ENCODE measurements around the gene NOL9. TPM values are rescaled to one million over a fixed set of nuclear protein-coding genes. Genes with fewer than 3 reads are reported as not detected.

The NOL9 gene
- total RNA-seq, 1 donor from 2014 or later: 34.5 TPM

GRCh38 chr1:6585841-6586240, 31.5 kb upstream of the NOL9 start:
- H3K27me3 Mint-ChIP-seq (ENCODE audit: unreplicated experiment): peaks cover 9% of the 10 kb centered on the region
- H3K4me1 Mint-ChIP-seq (ENCODE audit: low read depth, unreplicated experiment): peaks cover 10% of the 10 kb centered on the region
- peaks cover 2% of the 10 kb centered on the region for H3K9me3 Mint-ChIP-seq (ENCODE audit: unreplicated experiment)
- H3K36me3 Mint-ChIP-seq (ENCODE audit: unreplicated experiment): no peaks in the 10 kb centered on the region
- no peak overlapping the region for H3K4me3 Mint-ChIP-seq (ENCODE audit: unreplicated experiment)
- DNase-seq: no peak
- no peak overlapping the region for H3K27ac Mint-ChIP-seq (ENCODE audit: unreplicated experiment)
- TF ChIP-seq CTCF (IDR thresholded peaks at IDR 0.05; ENCODE audit: partially characterized antibody, unreplicated experiment): no peak

- DNase-seq: no peak
- Mint-ChIP-seq H3K4me3 (ENCODE audit: unreplicated experiment) (peak overlapping the region; percentile 8), H3K9me3 (ENCODE audit: unreplicated experiment) (peaks cover 2% of the 10 kb centered on the region), H3K4me1 (ENCODE audit: low read depth, unreplicated experiment) (peaks cover 14% of the 10 kb centered on the region), H3K36me3 (ENCODE audit: unreplicated experiment) (no peaks in the 10 kb centered on the region), H3K27me3 (ENCODE audit: unreplicated experiment) (peaks cover 4% of the 10 kb centered on the region), H3K27ac (ENCODE audit: unreplicated experiment) (peak overlapping the region; percentile 3)
- TF ChIP-seq CTCF (IDR thresholded peaks at IDR 0.05; ENCODE audit: partially characterized antibody, unreplicated experiment): no peak
These were observed 30.9 kb upstream of the NOL9 start for GRCh38 chr1:6585081-6585722.

GRCh38 chr1:6584126-6585080, 30.1 kb upstream of the NOL9 start:
- Mint-ChIP-seq H3K36me3 (ENCODE audit: unreplicated experiment) (no peaks in the 10 kb centered on the region), H3K27me3 (ENCODE audit: unreplicated experiment) (peaks cover 4% of the 10 kb centered on the region), H3K4me3 (ENCODE audit: unreplicated experiment) (peak overlapping the region; percentile 8), H3K4me1 (ENCODE audit: low read depth, unreplicated experiment) (peaks cover 14% of the 10 kb centered on the region), H3K9me3 (ENCODE audit: unreplicated experiment) (peaks cover 2% of the 10 kb centered on the region), H3K27ac (ENCODE audit: unreplicated experiment) (peak overlapping the region; percentile 3)
- TF ChIP-seq CTCF (IDR thresholded peaks at IDR 0.05; ENCODE audit: partially characterized antibody, unreplicated experiment): peak; percentile 66
- DNase-seq: no peak

- H3K27me3 Mint-ChIP-seq (ENCODE audit: unreplicated experiment): peaks cover 2% of the 10 kb centered on the region
- no peak overlapping the region for H3K4me3 Mint-ChIP-seq (ENCODE audit: unreplicated experiment)
- H3K4me1 Mint-ChIP-seq (ENCODE audit: low read depth, unreplicated experiment): peaks cover 20% of the 10 kb centered on the region
- no peak overlapping the region for H3K27ac Mint-ChIP-seq (ENCODE audit: unreplicated experiment)
- no peak for DNase-seq
- TF ChIP-seq CTCF (IDR thresholded peaks at IDR 0.05; ENCODE audit: partially characterized antibody, unreplicated experiment): no peak
- no peaks in the 10 kb centered on the region for H3K36me3 Mint-ChIP-seq (ENCODE audit: unreplicated experiment)
- H3K9me3 Mint-ChIP-seq (ENCODE audit: unreplicated experiment): peaks cover 2% of the 10 kb centered on the region
These were observed 28.1 kb upstream of the NOL9 start for GRCh38 chr1:6582370-6582769.

All from glutamatergic neuron (in vitro differentiated cells).